Stimulated activated CD4-positive, alpha-beta T cell treated with anti-CD3 and anti-CD28 coated beads, TNF-alpha, amount 100 ng/mL, for 24 hours (primary cell): Measurements from ENCODE around the gene PLPPR3.

Experiments
- DNase-seq, 3 experiments: peaks; one replicate each; pipeline ENCODE4 v3.0.0-alpha.2; 2020; ENCODE audit warnings: low read depth in 3 of 3

PLPPR3 gene

DNA sequence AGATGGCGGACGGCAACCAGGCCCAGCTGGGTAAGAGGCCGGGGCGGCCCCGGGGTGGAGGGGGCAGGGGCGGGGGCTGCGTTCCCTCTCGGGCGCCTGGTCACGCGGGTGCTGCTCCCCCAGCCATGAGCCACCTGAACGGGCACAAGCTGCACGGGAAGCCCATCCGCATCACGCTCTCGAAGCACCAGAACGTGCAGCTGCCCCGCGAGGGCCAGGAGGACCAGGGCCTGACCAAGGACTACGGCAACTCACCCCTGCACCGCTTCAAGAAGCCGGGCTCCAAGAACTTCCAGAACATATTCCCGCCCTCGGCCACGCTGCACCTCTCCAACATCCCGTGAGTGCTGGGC lies 13.4 kb downstream of the PLPPR3 start:
- no peak for DNase-seq

DNA sequence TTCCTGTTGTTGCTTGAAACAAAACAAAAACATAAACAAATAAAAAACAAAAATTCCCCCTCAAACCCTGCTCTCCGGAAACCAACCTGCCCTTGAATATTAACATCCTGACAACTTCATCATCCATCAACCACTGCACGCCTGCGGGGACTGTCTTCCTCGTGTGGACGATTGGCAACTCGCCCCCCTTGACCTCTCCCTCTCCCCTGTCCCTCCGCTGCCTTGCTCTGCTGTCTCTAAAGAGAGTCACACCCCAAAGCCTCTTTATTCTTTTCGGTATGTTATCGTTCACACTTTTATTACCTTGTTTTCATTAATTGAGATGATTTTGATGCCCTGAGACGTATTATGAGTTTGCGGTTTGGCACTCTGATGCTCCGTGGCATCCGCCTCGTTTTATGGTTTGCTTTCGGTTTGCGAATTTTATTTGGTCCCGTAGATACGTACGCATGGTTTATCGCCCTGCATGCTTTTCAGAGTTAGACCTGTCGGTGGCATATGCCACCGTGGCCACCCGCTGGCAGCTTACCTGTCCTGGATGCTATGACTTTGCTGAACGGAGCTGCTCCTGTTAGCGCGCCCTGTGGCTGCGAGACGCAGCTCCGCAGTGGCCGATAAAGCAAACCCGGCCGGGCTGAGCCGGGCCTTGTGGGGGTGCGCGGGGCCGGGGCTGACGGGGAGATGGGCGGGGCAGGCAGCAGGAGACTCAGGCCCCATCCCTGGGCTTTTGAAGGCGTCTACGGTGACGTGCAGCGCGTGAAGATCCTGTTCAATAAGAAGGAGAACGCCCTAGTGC lies 13.9 kb downstream of the PLPPR3 start:
- DNase-seq = no peak

DNA sequence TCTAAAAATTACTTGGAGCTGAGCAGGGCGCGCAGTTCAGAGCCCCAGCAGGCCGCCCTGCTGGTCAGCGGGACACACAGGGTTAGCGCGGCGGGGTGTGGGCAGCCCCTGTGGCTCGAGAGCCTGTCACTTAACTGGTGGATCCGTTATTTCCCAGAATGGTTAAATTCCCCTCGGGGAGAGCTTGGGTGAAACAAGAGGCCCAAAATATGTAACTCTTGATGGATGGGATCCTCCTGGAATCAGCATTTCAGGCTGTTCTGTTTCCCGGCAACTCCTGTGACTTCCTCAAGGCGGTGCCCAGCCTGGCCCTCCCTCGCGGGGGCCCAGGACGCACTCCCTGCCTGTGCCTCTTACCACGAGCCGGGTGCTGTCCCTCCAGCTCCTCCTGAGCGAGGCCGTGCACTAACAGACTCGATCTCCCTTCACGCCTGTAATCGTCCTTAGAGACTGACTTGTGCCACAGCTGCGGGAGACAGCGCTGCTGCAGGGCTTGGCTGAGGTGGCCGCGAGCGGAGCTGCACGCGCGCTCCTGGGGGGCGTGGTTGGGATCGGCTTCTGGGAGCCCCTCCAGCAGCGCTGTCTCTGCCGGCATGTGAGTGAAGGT lies 14.8 kb downstream of the PLPPR3 start:
- DNase-seq = no peak

DNA sequence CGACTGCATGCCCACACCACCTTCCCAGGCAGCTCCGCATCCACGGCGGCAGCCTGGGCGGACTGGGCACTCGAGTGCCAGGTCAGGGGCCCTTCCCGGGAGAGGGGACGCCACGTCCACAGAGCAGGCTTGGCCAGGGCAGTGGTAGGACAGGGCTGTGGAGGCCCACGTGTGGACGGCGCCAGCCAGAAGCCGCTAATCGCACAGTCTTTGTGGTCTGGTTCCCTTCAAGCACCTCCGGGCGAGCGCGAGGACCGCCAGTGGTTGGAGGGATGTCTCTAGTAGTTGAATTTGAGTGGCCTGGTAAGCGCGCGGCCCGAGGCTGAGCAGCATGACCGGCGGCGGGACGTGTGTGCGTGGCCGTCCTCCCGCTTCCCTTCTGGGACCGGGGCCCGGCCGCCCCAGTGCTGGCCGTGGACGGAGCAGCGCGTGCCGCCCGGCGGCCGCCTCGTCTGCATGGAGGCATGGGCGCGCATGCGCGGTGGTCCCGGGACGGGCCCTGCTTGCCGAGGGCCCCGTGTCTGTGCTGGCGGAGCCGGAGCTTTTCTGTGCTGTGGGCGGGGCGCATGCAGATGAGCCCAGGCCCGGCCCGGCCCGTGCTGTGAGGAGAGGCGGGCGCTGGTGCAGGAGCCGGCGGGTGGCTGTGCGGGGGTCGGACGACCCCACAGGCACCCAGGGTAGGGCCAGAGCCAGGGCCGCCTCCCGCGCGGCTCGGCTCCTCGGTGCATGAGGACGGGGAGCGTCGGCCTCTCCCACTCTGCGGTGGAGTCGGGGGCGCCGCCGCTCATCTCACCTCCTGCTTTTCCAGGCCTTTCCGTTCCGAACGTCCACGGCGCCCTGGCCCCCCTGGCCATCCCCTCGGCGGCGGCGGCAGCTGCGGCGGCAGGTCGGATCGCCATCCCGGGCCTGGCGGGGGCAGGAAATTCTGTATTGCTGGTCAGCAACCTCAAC lies 15.9 kb downstream of the PLPPR3 start:
- DNase-seq = no peak

DNA sequence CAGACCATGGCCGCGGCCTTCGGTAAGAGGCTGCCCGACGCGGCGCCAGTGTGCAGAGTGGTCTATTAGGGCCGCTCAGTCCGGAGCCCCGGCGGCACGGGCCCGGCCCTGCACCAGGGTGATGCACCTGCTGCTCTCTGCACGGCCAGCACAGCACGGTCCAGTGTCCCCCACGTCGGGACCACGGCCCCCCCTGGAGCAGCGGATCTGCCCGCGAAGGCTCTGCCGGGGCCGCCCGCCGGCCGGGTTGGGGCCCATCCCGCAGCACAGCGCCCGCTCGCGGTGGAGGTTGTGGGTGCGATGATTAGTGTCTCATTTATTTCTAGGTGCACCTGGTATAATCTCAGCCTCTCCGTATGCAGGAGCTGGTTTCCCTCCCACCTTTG lies 16.6 kb downstream of the PLPPR3 start:
- no peak for DNase-seq

DNA sequence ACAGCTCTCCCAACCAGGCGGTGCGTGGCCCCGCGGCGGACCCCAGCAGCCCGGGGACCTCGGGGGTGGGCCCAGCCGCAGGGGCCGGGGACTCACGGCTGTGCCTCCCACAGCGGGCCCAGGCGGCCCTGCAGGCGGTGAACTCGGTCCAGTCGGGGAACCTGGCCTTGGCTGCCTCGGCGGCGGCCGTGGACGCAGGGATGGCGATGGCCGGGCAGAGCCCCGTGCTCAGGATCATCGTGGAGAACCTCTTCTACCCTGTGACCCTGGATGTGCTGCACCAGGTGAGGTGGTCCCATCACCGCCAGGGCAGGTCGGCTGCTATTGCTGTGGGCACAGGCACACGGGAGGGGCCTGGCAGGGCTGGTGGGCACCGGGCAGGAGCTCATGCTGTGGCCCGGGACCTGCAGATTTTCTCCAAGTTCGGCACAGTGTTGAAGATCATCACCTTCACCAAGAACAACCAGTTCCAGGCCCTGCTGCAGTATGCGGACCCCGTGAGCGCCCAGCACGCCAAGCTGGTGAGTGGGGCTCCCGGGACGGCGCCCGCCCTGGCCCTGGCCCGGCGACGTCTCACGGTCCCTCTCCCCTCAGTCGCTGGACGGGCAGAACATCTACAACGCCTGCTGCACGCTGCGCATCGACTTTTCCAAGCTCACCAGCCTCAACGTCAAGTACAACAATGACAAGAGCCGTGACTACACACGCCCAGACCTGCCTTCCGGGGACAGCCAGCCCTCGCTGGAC lies 17.2 kb downstream of the PLPPR3 start:
- DNase-seq = no peak

DNA sequence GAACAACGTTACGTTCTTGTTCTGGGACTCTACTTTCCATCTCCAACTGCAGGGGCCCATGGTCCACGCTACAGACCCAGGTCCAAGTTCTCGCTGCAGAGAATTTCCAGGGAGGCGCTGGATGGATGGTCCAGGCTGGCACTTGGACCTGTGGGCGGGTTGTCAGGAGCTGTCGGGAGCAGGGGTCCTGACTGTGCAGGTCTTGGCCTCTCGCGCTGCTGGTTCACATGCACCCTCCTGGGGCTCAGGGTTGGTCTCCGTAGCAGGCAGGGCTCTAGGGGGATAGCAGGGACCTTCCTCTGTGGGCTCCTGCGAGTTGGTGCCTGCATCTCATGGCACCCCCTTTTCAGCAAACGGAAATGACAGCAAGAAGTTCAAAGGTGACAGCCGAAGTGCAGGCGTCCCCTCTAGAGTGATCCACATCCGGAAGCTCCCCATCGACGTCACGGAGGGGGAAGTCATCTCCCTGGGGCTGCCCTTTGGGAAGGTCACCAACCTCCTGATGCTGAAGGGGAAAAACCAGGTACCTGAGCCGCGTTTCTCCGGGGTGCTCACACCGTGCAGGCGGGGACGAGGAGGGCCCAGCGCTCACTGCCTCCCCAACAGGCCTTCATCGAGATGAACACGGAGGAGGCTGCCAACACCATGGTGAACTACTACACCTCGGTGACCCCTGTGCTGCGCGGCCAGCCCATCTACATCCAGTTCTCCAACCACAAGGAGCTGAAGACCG lies 17.9 kb downstream of the PLPPR3 start:
- DNase-seq = no peak

DNA sequence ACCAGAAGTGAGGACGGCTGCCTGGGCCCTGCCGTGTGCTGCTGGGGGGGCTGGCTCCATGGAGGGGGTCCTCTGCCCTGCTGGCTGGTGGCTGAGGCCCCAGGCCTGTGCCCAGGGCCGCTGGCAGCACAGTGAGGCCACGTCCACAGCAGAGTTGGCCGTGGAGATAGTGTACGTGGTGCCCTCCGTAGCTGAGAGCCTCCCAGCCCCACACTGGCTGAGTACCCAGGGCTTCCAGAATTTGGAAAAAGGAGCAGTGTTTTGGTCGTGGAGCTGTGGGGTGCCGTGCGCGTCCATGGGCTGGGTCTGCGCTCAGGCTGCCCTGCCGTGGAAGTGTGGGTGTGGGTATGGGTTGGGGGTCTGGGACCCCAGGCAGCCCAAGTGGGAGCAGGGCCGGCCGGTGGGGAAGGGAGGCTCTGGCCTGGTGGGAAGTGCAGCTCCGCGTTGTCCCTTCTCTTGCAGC lies 18.6 kb downstream of the PLPPR3 start:
- DNase-seq = no peak

DNA sequence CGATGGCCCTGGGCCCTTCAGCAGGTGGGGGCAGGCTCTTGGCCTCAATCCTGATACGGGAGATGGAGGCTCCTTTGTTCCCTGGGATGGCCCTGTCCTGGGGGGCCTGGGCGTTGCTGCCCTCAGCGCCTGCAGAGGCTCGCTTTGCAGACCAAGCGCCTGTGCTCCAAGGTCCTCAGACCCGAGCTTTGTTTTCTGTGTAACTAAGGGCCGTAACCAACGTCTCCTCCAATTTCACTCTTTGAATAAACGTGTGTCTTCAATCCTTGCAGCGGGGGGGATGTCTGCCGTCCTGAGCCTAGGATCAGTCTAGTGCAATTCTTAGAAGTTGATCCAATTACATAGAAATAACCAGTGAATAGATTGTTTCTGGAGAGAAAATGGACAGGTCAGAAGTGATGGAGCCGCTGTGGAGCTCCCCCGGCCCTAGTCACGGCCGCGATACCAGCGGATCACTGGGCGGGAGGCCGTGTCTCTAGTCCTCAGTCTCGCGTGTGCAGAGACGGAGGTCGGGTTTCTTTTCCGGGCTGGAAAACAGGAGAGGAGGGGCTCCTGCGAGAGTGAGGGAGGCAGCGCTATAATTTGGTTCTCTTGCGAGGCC lies 19.2 kb downstream of the PLPPR3 start:
- DNase-seq = no peak

DNA sequence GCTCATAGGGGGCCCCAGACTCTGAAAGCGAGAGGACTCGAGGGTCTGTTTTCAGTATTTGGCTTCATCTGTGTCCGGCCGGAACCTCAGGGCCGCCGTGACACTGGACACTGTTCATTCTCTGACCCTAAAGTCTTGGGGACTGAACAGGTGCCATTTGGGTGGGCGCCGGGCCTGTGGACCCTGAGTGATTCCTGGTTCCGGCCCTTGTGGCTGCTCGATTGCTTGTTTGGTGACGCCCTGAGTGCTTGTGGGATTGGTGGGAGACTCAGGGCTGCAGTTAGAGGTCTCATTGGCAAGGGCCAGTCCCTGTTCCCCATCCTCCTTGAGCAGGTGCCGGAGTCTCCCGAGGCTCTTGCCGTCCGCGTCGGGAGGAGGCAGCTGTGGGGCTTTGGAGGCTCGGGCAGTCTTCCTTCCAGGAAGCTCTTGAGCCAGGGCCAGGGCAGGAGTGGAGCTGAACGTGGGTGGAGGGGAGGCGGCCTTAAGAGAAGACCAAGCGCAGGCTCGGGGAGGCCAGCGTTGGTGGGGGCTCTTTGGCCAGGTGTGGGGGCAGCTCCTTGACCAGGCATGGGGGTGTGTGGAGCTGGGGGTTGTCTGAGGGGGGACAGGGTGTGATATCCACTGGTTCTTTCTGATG lies 19.8 kb downstream of the PLPPR3 start:
- no peak for DNase-seq

DNA sequence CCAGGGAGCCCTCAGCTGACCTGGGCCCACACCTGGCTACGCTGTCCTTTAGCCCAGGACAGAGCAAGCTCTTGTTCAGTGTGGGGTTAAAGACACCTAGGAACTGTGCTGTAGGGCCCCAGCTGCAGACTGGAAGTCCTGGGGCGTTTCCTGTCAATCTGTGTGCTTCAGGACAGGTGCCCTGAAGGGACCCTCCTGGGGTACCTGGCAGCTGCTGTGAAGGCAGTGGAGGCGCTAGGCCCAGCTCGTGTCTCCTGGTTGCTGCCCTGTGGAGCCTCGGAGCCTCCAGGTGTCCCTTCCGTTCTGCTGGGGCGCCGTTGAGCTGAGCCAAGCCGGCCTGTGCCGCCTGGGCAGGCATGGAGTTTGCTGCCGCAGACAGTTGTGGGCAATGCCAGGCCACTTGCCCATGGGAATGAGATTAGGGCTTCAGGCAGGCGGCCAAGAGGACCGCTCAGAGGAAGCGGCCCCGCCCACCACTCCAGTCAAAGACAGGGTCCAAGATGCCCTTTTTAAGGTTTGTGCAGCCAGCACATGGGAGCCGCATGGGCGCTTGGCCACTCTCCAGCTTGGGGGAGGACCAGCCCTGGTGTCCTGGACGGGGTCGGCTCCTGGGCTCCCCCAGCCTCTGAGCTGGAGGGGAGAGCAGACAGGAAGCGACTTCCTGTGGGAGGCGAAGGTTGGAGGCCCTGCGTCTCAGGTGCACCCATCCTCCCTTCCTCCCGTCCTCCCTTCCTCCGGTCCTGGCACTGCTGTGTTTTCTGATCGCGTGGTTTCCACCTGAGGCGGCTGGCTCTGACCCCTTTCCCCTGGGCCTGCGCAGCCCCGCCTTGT lies 20.5 kb downstream of the PLPPR3 start:
- DNase-seq = no peak

DNA sequence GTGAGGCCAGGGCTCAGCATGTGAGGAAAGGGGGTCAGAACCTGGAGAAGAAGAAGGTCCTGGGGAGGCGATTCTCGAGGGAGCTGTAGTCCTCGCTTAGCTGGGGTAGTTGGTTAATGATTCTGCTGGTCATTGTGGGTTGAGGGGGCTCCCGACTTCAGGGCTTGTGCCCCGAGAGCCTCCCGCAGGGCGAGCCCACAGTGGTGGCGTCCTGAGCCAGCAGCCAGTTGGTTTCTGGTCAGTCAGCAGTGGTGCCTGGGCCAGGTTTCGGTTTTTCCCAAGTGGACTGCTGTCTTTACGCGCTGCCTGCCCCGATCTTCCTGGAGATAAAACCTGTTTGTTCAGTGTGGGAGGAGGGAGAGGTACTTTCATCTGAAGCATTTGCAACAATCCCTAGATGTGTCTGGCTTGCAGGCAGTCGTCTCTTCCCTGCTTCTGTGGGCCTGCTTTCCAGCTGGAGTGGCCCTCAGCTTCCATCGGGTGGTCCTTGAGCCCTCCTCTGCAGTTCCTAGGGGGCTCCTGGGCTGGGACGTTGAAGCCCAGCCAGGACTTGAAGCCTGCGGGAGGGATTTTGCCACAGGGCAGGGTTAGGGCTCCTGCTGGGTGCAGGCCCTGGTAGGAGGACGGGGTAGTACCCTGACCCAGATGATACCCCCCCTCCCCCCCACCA lies 21.3 kb downstream of the PLPPR3 start:
- DNase-seq = no peak

DNA sequence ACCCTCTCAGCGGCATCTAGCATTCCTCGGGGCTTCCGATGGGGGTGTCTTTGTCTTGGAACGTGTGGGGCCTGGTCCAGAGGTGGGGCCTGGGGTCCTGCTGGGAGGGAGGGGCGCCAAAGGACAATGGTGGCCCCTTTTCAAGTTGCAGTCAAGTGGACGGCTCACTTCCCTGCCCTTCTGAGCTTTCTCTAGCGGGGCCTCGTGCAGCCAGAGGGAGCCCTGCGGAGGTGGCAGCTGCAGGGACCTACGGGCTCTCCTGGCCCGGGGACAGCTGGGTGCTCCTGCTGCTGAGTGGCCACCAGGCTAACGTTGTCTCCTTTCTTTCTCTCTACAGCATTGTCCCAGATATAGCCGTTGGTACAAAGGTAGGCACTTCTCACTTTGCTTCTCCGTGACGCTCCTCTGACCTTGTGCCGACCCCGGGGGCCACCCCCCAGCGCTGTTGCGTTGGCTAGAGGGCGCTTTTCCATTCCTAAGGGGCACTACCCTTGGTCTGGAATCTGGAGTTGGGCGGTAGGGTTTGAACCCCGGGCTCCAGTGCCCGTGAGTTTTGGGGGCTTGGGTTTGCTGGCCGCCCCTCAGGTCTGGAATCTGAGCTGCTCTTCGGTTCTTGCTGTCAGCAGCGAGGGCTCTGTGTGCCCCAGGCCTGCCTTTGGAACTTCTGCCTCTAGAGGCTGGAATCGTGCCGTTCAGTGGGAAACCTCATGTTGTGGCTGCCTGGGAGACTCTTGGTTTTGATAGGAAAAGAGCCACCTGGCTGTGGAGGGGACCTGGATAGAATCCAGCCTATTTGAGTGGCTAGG lies 22.5 kb downstream of the PLPPR3 start:
- DNase-seq = no peak

DNA sequence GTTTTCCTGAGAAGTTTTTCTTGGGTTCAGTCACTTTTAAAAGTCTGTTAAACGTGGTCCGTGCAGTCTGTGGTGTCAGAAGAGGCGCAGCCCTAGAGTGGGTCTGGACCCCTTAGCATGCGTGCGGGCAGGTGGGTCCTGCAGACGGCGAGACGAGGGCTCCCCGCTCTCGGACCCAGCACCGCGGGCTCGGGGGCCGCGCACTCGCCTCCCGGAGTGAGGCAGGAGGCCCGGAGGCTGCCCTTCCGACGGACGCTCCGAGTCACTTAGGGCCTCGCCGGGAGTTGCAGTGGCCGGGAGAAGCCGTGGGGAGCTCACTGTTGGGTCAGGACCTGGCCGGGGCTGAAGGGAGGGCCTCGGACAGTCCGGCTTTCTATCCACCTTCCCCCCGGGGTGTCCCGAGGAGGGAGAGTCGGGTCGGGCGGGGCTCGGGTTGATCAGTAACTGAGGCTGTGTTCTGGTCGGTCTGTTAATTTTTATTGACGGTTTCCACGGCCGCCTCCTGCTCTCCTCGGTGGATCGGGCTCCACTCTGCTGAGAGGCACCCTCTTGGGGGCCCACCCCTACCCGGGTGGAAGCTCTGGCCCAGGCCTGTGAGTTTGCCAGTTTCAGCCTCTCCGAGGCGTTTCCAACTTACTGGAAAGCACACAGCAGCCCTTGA lies 23.2 kb downstream of the PLPPR3 start:
- DNase-seq = no peak

DNA sequence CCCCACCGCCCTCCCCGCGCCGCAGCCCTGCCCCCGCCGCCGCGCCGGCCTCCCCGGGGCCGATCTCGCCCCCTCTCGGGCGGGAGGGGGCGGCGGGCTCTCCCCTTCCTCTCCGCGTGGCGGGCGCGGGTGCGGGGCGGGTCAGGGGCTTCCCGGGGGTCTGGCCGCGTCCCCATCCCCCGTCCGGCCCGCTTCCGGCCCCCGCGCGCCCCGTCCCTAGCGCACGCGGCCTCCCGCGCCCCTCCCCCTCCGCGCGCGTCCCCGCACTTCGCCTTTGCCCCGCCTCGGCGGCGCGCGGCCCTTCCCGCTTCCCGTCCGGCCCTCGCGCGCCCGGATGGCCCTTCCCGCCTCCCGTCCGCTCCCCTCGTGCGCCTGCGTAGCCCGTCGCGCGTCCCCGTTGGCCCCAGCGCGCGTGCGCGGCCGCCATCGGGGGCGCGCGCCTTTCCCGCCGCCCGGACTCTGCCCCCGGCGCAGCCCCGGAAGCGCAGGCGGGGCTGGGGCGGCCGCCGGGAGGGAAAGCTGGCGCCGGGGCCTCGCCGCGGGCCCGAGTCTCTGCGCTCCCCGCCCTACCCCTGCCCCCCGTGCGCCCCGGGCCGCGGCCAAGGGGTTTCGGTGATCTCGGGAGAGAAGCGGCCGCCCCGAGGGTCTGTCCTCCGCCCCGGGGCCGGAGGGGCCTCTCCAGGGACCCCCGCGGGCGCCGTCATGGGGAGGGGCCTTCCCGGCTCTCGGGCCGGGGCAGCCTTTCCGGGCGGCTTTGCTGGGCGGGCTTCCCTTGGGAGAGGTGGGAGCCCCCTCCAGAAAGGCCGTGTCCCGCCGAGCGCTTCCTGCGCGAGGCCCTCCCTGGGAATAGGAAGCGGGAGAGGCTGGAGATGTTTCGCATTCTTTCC lies 24.0 kb downstream of the PLPPR3 start:
- DNase-seq = peak; percentile 72 to 88 (median 81)
